Suppressor macrophage treated with lipopolysaccharide for 1 hour (primary cell): Measurements from ENCODE around the gene DAGLA.

ENCODE experiments used
- DNase-seq, 3 donors: peaks; one replicate each; pipeline ENCODE4 v3.0.0-alpha.2; 2020 to 2022

The DAGLA gene

DNA sequence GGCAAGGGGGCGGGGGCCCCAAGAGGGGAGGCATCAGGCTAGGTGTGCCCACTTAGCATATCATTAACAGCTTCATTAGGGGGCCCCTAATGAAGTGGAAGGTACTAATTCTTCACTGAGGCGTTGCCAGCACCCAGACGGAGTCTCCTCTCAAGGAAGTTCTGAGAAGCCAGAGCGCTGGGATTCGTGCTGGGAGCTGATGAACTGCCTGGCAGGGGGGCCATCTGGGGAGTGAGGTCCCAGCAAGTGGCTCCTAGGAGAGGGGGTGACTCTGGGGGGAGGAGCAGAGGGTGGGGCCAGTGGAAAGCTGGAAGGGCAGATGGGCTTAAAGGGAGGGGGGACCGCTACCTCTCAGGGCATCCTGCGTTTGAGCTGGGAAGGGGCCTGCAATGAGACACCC, 29.8 kb downstream of the DAGLA start:
- no peak for DNase-seq

DNA sequence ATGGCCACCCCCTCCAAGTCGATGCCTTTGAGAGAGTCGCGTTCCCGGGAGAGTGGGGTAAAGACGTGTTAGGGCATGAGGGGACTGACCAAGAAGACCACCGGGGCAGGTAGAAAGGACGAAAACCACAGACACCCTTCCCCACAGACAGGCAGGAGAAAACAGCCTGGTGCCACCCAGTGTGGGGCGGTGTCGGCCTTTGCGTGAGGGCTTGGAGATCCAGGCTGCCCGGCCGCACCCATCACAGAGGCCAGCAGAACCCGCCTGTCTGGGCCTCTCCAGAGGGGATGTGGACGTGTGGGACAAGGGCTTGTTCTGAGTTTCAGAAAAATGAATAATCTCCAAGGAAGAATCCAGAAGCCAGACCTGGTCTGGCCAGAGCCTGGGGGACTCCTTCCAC, 30.8 kb downstream of the DAGLA start:
- DNase-seq: no peak

DNA sequence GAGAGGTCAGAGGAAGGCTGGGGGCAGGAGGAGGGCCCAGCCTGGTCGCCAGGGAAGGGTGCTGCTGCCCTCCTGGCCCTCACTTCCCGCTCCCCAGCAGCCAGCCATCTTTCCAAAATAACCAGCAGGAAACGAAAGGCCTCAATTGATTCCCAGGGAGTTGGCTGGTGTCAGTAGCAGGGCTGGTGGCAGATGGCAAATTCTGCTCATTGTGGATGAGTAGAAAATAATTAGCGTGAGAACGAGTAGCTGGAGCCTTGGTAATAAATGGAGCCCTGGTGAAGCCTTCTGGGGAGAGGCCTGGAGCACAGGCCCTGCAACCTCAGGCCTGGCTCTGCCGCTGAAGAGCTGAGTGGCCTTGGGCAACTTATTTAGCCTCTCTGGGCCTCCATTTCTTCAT, 31.3 kb downstream of the DAGLA start:
- DNase-seq: no peak

DNA sequence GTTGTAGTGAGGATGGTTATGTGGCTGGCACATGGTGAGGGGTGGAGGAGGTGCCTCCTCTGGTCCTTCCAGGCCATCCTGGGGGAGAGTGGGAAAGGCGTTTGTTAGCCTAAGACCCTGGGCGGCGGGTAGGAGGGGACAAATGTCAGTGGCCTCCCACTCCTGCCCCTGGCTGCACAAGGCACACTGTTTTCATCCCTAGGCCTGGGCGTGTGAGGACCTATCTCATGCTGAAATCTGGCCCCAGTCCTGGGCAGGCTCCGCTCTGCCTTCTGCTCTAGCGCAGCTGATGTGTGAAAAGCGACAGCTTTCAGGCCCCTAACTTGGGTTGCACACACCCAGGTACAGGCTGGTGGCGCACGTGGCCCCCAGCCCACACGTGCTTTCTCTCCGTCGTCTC, 32.1 kb downstream of the DAGLA start:
- DNase-seq: no peak

DNA sequence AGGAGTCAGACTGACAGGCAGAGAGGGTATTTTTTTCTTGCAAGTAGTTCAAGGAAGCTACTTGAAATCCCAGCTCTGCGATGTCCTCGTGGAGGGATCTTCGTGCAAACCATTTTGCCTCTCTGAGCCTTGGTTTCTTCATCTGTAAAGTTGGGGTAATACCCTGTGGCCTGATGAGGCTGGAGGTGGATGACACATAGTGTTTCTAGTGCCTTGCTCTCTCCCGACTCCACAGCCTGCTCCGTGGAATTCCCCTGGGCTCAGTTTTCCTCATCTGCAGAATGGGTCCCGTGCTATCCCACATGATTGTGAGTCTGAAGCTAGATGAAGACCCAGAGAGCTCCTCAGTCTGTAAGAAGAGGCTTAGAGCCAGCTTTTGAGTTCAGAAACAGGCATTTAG, 32.7 kb downstream of the DAGLA start:
- DNase-seq: peak; percentile 61 to 70 (median 63)

DNA sequence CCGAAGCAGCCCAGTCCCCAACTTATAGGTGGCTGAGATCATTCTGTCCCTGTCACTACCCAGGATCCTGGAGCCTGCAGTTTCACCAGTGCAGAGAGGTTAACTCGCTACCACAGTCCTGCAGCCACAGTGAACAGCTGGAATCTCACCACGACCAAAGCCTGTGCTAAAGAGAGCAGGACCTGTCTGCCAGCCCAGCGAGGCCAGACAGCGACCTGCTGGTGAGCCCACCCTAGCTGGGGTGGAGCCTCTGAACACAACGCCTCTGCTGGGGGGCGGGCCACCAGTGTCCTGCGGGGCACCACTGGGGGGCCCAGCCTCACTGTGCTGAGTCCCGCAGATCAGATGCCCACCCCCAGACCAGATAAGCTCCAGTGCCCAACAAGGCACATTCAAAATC, 33.3 kb downstream of the DAGLA start:
- no peak for DNase-seq

DNA sequence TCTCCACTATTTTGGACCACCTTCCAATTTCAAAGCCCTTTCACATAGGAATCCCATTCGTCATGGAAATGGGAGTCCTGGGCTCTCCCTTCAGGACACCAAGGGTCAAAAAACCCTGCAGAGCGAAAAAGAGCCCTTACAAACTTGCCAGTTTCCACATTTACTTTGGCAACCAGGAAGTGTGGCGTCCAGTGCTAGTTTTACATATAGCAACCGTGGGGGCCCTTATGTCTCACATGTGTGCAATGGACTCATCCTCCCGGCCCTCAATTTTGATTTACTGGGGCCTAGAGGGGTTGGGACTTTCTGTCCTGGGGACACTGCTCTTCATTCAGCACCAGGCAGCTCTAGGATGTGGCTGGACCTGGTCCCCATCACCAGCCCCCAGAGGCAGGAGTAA, 33.7 kb downstream of the DAGLA start:
- DNase-seq: peak; percentile 41 to 56 (median 47)

DNA sequence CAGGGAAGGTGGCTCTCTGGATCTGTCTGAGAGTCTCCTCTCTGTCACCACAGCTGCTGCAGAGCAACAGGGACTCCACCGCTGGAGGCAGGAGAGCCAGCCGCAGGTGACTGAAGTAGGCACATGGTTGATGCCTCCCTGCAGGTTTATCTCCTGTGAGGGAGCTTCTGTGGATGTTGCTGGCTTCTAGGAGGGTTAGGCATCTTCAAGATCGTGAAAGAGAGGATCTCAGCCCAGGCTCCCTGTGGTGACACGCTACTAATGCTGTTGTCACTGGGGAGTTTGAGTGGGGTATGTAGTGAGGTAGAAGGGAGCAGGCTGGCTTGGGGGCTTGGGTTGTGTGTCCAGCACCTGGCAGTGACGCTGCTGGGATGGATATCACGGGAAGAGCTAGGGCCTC, 34.1 kb downstream of the DAGLA start:
- DNase-seq: no peak

DNA sequence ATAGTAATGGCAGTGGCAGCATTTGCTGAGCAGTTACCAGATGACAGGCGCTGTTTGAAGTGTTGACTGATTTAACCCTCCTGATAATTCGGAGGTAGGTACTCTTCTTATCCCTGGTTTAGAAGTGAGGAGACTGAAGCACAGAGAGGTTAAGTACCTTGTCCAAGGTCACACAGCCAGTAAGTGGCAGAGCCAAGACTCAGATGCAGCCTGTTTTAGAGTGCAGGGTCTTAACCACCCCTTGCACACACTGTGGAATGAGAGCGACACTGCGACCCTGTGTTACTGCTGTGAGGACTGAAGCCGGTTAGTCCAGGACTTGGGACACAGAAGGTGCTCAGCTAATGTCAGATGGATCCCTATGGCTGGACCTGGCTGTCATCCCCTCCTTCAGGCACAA, 34.7 kb downstream of the DAGLA start:
- no peak for DNase-seq

DNA sequence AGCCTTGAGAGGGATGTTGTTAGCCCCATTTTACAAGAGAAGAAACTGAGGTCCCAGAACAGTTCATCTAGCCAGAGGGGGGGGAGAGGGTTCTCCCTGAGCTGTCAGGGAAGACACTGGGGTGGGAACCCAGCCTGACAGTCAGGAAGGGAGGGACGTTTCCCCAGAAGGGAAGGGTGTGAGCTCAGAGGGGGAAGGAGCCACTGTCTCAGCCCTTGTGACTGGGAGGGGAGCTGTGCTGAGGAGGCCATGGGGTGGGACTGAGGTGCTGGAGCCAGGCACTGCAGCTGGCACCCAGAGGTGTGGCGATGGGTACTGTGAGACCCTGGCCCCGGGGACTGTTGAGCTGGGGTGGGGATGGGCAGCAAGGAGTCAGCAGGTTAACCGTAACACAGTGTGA, 35.7 kb downstream of the DAGLA start:
- DNase-seq: peak; percentile 62 to 82 (median 66)

DNA sequence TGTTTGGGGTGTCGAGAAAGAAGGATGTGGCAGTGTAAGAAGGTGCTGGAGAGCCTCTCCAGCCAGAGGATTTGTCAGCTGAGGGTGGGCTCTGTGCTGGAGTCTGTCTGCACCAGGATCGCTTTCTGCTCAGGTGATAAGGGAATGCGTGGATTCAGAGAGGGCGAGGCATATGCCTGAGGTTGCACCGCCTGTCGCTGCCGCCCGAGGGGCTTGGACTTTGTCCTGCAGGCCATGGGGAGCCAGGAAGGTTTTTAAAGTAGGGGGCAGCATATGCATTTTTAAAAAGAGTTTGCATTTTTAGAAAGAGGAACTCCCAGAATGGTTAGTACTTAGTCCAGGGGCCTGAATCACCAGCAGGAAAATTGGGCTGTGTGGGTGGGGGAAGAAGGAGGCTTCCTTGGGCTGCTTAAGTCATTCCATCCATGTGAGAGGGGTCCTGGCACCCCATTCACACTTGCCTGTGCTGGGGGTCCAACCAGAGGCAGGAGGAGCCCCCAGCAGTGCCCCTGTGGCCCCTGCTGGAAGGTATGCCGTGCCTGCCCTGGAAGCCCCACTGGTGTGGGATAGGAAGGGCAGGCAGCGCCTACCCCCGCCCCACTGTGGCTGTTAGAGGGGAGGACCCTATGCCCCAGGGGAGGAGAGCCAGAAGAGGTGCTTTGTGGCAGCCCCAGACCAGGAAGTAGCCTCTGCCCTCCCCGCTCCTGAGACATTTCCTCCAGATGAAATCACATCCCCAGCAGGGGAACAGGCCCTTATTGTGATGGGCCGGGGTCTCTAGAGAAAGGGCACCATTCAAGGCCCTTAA, 36.5 kb downstream of the DAGLA start:
- DNase-seq: peak; percentile 91 to 92 (median 91)

DNA sequence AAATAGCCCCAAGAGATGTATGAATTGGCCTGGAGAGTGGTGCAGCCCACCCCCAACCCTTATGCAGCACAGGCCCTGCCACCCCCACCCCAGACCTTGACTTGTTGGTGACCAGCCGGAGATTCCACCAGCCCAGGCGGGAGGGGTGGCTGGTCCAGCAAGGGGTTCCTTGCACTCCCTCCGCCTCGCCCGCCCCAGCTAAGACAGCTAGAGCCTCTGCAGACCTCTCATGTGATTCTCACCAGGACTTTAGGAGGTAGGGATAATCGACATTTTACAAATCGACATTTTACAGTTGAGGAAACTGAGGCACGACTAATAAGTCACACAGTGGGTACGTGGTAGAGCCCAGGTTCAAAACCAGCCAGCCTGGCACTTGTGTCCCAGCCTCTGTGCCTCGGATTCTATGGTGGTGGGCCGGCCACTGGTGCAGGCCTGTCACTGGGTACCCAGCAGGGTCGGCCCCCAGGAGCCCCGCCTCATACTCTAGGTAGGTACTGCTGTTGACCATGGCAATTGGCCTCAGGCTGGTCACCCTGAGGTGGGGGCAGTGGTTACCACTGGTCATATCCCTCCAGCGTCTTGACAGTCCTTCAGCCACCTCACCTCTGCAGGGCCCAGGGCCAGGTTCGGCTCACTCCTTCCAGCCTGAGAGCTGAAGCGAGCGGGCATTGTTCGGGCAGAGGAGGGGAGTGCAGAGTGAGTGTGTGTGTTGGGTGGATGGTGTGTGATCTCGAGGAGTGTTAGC, 37.3 kb downstream of the DAGLA start:
- DNase-seq: no peak

DNA sequence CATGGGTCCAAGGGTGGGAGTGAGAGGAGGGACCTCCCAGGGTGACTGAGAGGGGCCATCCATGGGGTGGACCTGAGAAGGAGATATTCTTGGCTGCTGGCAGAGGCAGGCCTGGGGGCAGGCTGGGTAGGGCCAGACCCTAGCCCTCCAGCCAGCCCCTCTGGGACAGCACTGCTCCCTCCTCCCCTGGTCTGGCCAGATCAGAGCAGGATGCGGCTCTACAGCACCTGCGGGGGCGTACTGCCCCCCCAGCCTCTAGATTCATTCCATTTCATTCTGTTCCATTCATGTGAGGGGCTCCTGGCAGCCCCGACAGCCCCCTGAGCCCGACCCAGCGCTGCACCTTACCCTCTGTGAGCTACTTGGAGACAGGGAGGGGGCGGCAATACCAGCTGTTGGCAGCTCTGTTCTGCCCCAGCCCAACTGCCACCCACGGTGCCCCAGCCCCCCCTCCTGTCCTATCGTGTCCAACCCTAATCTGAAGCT, 37.9 kb downstream of the DAGLA start:
- no peak for DNase-seq

DNA sequence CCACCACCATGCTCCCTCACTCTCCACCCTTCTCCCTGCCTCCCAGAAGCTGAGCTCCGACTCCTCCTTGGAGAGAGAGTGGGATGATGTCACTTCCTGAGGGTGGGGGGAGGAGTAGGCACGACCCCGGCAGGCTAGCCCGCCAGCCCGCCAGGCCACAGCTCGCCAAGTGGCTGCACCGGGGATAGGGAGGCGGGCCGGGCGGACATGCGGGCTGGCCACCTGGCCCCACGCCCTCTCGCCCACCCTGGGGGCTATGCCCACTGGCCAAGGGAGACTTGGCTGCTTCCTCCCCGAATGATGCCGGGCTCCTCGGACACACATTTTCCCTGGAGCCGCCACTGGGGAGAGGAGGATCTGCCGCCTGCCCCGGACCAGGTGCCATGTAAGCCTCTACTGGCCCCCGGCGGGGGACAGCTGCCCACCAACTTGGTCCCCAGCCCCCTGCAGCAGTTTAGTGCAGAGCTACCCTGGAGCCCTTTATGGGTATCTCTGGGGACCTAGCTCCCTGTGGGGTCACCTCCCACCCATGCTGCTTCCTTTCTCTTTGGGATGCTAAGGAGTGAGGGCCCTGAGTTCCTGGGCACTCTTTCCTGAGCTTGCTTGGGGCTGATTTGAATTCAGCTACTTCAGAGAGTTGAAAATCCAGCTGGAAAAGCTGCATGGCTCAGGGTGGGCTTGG, 38.6 kb downstream of the DAGLA start:
- no peak for DNase-seq

DNA sequence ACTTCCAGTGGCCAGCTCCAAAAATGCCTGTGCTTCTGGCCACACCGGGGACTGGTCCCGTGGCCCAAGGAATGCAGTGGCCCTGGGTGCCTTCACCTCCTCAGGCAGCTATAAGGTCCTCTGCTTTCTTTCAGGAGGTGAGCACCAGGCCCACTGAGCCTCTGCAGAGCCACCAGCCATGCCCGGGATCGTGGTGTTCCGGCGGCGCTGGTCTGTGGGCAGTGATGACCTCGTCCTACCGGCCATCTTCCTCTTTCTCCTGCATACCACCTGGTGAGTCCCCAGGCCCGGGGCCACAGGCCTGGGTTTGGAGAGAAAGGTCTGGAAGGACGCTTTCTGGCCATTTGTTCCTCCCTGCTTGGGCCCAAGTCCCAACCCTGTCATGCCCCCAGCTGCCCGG, 39.8 kb downstream of the DAGLA start:
- DNase-seq: peak in 1 of 3 donors; percentile 45

DNA sequence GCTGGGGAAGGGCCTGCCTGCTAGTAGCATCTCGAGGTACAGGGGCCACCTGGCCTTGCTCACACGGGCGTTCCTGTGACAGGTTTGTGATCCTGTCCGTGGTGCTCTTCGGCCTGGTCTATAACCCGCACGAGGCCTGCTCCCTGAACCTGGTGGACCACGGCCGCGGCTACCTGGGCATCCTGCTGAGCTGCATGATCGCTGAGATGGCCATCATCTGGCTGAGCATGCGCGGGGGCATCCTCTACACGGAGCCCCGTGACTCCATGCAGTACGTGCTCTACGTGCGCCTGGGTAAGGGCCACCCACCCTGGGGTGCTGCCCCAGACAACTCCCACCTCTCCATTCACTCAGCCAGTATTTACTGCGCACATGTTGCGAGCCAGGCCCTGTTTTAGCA, 40.4 kb downstream of the DAGLA start:
- no peak for DNase-seq

DNA sequence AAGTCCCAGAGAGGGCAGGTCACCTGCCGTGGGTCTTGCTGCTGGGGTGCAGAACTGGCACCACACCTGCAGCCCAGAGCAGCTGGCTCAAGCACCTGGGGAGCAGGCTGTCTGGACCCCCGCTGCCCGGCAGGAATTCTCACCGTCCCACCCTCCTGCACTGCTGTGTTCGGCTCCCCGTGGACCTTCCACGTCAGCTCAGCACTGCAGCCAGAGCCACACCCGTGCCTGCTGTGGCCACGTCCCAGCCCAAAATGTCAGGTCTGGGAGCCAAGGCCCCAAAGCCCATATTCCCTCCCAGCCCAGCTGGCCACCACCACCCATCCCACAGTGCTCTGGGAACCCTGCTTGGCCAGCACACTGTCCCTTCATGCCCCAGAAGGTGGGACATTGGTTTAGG, 44.2 kb downstream of the DAGLA start:
- no peak for DNase-seq

DNA sequence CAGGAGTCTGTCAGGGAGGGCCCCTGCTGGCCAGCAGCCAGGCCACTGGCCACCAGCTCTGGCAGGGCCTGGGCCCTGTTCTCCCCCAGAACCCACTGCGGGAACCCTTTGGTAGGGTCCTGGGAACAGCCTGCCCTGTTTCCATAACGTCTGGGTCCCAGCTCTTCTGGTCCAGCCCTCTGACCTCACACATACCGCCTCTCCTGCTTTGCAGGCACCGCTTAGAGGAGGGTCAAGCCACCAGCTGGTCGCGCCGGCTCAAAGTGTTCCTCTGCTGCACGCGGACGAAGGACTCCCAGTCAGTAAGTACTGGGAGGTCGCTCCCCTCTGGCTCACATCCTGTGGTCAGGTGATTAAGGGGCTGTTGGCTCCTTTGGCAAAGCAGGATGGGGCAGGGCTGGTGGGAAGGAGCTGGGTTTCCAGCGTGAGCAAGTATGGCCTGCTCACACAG, 45.6 kb downstream of the DAGLA start:
- no peak for DNase-seq

DNA sequence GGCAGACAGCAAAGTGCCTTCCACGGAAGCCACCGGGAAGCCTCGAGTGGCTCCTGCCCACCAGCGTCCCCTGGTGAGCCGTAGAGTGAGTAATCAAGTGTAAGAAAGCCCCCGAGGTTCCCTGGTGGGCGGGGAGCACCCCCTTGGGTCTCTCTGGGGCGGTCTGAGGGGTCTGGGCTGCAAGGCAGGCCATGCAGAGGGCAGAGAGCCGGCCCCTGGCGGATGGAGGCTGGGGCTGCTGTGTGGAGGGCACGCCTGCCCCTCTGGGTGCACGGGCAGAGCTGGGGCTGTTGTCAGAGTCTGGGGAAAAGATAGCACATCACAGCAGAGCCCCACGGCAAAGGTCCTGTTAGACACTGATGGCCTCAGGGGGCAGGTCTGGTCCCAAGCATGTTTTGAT, 46.6 kb downstream of the DAGLA start:
- DNase-seq: no peak

DNA sequence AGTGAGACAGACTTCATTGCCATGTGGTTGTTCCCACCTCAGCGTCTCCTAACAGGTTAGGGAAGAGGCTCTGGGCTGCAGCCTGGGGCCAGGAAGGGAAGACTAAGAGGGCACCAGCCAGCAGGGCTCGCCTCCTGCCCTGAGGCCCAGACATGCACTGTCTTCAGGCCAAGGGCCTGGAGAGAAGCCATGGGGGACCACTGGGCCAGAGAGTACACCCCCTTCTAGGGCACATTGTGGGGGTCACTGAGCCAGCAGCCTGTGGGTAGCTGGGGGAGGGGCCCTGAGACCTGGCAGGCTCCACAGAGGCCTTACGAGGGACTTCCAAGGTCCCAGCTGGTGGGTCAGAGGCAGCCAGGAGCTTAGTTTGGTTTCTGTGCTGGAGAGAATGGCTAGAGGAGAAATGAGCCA, 47.2 kb downstream of the DAGLA start:
- DNase-seq: no peak

DNA sequence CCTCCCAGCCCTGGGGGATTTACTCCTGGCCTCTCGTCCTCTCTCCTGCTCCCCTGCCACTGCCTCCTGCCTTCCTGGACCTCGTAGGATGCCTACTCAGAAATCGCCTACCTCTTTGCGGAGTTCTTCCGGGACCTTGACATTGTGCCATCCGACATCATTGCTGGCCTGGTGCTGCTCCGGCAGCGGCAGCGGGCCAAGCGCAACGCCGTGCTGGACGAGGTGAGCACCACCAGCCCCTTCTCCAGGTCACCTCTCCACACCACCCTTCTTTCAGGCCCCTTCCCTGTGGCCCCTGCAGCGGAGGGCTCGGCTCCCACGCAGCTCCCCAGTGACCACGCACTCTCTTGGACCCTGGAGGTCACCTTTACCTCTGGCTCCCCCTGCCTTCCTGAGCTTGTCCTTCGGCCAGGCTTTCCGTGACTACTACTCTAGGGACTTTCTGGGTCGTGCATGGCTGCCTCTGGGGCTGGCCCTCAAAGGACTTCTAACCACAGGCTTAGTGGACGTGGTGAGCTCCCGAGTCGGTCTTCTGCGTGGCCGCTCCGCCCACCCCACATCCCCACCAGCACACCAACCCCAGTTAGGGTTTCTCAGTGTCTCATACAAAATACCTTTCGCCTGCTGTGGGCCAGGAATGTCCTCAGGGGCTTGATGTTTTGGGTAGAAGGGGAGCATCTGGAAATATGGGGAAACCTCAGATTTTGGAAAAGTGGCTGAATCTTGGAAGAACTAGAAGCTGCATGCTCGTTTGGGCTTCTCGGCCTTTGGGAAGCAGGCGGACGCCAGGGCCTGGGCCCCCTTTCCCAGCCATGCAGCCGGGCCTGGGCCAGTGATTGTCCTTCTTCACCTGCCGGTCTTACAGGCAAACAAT, 48.1 kb downstream of the DAGLA start:
- DNase-seq: no peak

DNA sequence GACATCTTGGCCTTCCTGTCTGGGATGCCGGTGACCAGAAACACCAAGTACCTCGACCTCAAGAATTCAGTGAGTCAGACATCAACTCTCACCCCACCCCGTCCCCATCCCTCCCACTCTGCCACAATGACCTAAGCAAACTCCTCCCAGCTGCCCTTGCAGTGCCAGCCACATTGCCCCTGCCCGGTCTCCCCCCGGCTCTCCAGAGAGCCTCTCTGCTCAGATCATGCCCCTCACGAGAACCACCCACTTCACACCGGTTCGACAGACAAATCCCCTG, 48.7 kb downstream of the DAGLA start:
- peak in 1 of 3 donors; percentile 27 for DNase-seq
